CD4-positive, alpha-beta T cell treated with Interleukin-1 beta for 1 hour (primary cell): ENCODE data around the gene CARD19.
"Not testable (repeated sequence)": the region's sequence is repeated elsewhere in the genome, so short reads cannot be mapped to it uniquely, and the experiment has no call there.

Source experiments
- DNase-seq, 2 donors: peaks; one replicate each; pipeline ENCODE4 v3.0.0-alpha.2; 2020 to 2022

CARD19 gene

GRCh38 chr9:93089024-93089423 lies 7.0 kb upstream of the CARD19 start:
- DNase-seq, result no peak

DNA sequence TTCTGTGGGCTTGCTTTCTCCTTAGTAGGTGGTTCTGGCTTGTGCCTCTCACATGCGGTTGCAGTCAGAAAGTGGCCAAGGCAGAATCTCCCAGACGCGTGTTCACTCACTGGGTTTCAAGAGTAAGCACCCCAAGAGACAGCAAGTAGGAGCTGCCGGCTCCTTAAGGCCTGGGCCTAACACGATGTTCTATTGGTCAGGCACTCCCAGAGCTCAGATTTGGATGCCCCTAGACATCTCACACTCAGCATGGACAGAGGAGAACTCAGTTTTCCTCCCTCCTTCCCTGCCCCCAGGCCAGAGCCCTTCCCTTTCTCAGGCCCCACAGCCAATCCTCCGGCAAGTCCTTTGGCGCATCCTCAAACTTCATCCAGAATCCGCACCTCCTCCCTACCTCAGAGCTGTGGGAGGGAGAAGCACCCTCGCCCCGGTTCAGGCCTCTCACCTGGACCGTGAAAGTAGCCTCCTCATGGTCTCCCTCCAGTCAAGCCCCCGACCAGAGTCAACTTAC lies 6.5 kb upstream of the CARD19 start:
- DNase-seq, result no peak

GRCh38 chr9:93090091-93090655 lies 5.8 kb upstream of the CARD19 start:
- no peak for DNase-seq

- DNase-seq, result no peak
Measured at GRCh38 chr9:93091056-93091452, 5.0 kb upstream of the CARD19 start.

DNA sequence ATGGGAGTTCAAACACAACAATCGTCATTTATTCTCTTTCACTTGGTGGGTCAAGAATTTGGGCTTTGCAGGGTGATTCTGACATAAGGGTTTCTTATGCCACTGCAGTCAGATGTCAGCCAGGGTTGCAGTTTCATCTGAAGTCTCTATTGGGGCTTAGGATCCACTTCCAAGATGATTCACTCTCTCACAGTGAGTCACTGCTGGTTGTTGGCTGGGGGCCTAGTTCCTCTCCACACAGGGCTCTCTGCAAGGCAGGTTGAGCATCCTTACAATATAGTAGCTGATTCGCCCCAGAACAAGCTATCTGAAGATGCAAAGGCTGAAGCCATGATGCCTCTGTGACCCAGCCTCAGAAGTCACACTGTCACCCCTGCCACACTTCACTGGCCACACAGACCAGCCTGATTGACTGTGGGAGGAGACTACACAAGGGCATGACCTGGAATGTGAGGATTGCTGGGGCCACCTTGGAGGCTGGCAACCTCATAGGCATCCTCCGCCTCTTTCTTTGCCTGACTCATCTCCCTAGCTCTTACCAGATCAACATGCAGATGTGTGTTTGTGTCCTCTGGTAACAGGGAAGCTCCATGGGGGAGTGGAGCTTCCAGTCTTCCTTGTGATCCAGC lies 4.5 kb upstream of the CARD19 start:
- DNase-seq, result no peak

DNA sequence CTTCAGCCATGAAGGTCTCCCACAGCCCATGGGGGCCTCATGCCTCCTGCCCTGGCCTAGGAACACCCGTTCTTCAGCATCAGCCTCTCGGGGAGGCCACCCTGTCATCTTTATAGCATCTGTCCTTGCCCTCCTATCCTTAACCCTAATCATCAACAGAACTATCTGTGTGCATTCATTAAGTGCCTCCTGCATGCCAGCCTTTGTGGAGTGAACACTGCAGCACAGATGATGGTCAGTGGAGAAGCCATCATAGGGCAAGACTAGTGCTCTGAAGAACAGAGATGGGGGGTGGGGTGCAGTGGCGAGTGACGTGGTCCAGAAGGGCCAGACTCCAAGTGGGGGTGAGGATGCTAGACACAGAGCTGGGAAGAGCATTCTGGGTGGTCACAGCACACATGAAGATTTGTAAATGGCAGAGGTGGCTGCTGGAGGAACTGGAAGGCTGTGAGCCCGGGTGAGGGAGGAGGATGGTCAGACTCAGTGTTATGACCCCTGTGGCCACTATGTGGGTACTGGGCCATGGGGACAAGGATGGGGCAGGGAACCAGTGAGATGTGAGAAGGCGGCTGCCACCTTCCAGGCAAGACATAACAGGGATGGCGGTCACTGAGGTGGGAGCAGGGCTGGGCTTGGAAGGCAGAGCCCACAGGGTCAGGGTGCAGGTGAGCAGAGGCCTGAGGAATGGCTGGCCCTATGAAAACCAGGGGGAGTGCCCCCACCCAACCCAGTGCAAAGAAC lies 3.6 kb upstream of the CARD19 start:
- DNase-seq, result no peak

GRCh38 chr9:93093127-93093876 lies 2.7 kb upstream of the CARD19 start:
- DNase-seq, result no peak

DNA sequence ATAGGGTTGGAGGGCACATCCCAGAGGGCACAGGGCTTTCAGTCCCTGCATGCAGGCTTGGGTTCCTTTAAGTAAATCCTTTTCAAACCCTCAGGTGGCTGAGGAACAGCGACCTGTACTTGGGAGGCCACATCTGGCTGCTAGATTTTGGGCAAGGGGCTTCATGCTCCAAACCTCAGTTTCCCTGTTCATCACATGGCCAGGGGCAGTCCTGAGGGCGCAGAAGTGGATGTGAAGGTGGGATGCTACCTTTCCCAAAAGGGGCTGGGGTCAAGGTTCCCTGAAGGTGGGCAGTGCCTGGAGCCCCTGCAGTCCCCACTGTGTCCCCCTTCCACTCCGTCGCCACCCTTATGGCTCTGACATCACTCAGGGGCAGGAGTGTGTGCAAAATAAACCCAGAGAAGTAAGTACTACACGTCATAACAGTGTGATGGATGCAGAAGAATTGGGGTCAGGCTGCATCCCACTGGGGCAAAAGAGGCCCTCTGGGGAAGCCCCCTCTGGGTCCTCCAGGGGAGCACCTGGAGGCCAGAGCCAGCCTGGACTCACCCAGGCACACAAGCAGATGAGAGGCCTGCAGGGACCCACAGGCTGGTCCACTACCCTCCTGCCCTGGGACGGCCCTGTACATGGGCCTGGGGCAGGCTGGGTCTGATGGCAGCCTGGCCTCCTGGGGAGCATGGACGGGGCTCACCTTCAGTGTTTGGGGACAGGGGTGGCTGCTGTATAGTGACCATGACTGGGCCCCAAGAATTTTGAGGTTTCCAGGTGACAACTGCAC lies 1.9 kb upstream of the CARD19 start:
- DNase-seq, result no peak

GRCh38 chr9:93094658-93095204 lies 1.3 kb upstream of the CARD19 start:
- peak in 1 of 2 donors; percentile 64 for DNase-seq

DNA sequence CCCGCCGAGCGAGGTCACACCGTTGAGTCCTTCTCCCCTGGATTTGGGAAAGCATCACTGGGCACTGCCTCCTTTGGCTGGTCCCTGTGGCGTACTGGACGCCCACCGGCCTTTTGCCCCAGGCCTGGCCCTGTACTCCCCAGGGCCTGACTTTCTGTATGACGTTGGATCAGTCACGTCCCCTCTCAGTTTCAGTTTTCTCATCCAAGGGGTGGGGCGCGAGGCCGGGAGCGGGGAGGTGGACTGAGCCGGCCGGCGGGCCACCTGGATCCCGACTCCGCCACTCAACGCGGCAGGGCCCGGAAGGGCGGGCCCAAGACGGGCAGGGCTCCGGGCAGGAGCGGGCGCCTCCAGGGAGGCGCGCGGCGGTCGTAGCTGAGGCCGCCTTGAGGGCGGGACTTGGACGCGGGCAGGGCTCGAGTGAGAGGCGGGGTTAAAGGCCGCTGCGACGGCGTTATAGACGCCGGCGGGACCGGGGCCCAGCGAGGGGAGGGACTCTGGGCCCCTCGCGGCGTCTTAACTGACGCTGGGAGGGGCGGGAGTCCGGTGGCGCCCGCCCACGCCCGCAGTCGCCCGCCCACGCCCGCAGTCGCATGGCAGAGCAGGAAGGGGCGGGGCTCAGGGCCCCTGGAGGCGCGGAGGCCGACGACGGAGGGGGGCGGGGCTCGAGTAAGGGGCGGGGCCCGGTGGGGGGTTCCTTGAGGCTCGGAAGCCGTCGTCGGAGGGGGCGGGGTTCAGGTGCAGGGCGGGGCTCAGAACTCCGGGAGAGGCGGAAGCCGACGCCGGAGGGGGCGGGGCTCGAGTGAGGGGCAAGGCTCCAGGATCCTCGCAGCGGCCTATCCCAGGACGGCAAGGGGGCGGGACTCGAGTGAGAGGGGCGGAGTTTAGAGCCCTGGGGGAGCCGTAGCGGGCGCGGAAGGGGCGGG lies 549 bp upstream of the CARD19 start:
- DNase-seq, result peak; percentile 100

- DNase-seq, result no peak
Measured at GRCh38 chr9:93096811-93097382, 880 bp downstream of the CARD19 start.

- no peak for DNase-seq
Measured at GRCh38 chr9:93097511-93098201, 1.6 kb downstream of the CARD19 start.

DNA sequence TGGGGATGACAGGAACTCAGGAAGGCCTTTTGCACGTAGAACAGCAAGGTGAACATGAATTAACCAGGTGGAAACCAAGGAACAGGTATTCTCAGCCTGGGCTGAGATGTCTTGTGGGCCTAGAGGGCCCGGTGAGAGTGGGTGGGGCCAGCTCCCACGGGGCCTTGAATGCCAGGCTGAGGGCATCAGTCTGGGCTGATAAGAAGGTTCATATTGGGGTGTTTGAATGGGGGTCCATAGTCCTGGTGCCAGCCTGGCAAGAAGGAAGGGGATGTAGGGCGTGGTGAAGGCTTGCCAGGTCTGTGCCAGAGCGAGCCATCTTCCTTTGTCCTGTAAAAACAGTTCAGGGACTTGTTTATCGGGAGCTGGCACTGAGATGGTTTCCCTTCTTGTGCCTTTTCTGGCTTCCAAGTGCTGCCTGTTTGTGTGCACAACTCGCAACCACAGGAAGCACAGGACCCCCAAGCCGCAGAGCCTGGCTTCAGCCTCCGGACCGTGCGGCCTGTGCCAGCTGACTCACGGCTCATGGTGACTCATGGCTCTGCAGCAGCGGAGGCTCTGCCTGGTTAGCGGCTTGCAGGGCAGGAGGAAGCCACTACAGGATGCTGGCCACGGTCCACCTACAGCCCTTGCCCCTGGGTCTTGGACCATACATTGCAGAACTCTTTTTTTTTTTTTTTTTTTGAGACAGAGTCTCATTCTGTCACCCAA lies 2.4 kb downstream of the CARD19 start:
- peak; percentile 51 to 85 for DNase-seq

- no peak for DNase-seq
Measured at GRCh38 chr9:93099551-93100275, 3.7 kb downstream of the CARD19 start.

DNA sequence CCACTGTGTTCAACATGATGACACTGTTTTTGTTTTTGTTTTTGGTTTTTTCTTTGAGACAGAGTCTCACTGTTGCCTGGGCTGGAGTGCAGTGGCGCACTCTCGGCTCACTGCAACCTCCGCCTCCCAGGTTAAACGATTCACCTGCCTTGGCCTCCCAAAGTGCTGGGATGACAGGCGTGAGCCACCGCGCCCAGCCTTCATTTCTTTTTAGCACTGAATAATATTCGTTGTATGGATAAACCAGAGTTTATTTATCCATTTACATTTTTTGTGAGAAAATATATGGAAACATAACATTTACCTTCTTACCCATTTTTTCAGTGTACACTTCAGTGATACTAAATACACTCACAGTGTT lies 4.2 kb downstream of the CARD19 start:
- DNase-seq, result no peak

- not testable (repeated sequence) for DNase-seq
Measured at GRCh38 chr9:93101086-93101485, 5.1 kb downstream of the CARD19 start.

- no peak for DNase-seq
Measured at GRCh38 chr9:93105620-93106019, 9.6 kb downstream of the CARD19 start.

DNA sequence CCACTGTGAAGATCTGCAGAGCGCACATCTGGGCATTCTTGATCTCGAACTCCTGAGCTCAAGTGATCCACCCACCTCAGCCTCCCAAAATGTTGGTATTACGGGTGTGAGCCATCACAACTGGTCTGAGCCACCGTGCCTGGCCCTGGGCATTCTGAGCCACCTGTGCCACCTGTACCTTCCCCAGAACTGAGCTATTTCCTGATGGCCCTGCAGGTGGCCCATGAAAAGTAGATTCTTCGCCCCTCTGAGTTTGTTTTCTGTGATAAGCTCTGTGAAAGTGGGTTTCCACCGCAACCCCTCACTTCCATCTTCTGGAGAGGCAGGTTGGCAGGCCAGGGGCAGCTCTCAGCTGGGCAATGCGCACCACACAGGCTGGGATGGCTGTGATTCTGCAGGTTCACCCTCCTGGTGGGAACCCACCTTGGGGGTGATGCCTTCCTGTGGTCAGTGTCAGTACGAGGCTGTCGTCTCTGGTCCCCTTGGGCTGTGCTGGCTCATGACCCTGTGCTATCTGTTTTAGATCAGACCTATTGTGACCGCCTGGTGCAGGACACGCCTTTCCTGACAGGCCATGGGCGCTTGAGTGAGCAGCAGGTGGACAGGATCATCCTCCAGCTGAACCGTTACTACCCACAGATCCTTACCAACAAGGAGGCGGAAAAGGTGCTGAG lies 11.3 kb downstream of the CARD19 start:
- DNase-seq, result peak in 1 of 2 donors; percentile 0
